Suprapubic skin (tissue), 4 donors: Measurements from ENCODE around the gene CAMSAP1. TPM values are rescaled to one million over a fixed set of nuclear protein-coding genes. Genes with fewer than 3 reads are reported as not detected.

Experiments used
- DNase-seq, 2 donors: peaks; one replicate each; pipeline ENCODE4 v3.0.0-alpha.2; 2019; ENCODE audit warnings: low spot score in 2 of 2
- H3K27ac ChIP-seq: fragments of 200-600 bp; sonication (generic); one replicate; pipeline ENCODE4 v1.5.1; 2019
- H3K27me3 ChIP-seq: fragments of 200-600 bp; sonication (generic); one replicate; pipeline ENCODE4 v1.5.1; 2019
- H3K36me3 ChIP-seq: fragments of 200-600 bp; sonication (generic); one replicate; pipeline ENCODE4 v1.5.1; 2019
- H3K4me1 ChIP-seq: fragments of 200-600 bp; sonication (generic); one replicate; pipeline ENCODE4 v1.5.1; 2019
- H3K4me3 ChIP-seq: fragments of 200-600 bp; sonication (generic); one replicate; pipeline ENCODE4 v1.5.1; 2019; ENCODE audit warnings: mild to moderate bottlenecking
- H3K9me3 ChIP-seq: fragments of 200-600 bp; sonication (generic); one replicate; pipeline ENCODE4 v1.5.1; 2019
- CTCF ChIP-seq, 2 donors: fragments of 200-600 bp in 1 of 2; fragments of 450-650 bp in 1 of 2; sonication (generic) in 1 of 2; IDR thresholded peaks; one replicate each; pipeline ENCODE4 v1.5.1; 2016 to 2019; ENCODE audit warnings: antibody characterized with exemption in 2 of 2, mild to moderate bottlenecking in 1 of 2, moderate library complexity in 1 of 2
- EP300 ChIP-seq: sonication (generic); formaldehyde crosslinking; IDR thresholded peaks from one replicate; pipeline ENCODE4 v1.6.1; 2017; ENCODE audit warnings: antibody characterized with exemption
- POLR2A ChIP-seq, 2 donors: fragments of 450-650 bp; IDR thresholded peaks; one replicate each; pipeline ENCODE4 v1.6.1; 2017; ENCODE audit warnings: antibody characterized with exemption in 2 of 2, mild to moderate bottlenecking in 2 of 2, moderate library complexity in 2 of 2
- POLR2AphosphoS5 ChIP-seq, 3 donors: sonication (generic); formaldehyde crosslinking; IDR thresholded peaks; one replicate each; pipeline ENCODE4 v1.6.1; 2017; ENCODE audit warnings: antibody characterized with exemption in 3 of 3
- WGBS: methylation state at CpG from one replicate; pipeline ENCODE4 v1.1.5; 2018; 5-methylcytosine and 5-hydroxymethylcytosine counted together
- total RNA-seq, 4 donors: library from RNA; depleted of rRNA; stranded (reverse); fragments of >200 nt; gene quantifications; one replicate each; pipeline ENCODE4 v1.1.0, GENCODE V29; 2016

Gene CAMSAP1
- total RNA-seq, 4 donors from 2014 or later, result 42.0 to 58.3 (median 54.9) TPM

- Histone ChIP-seq H3K4me3 (no peak overlapping the region), H3K4me1 (no peaks in the 10 kb centered on the region), H3K36me3 (no peaks in the 10 kb centered on the region), H3K27me3 (peaks cover 29% of the 10 kb centered on the region), H3K9me3 (no peaks in the 10 kb centered on the region), H3K27ac (no peak overlapping the region)
- no peak for DNase-seq
- TF ChIP-seq POLR2A (IDR thresholded peaks at IDR 0.05) (no peak), EP300 (no peak), POLR2AphosphoS5 (IDR thresholded peaks at IDR 0.05) (no peak), CTCF (IDR thresholded peaks at IDR 0.05) (no peak)
- no CpG with 5 or more reads among the region's 36 CpGs for WGBS
Observed at GRCh38 chr9:135772702-135773493, 134.4 kb downstream of the CAMSAP1 start.

GRCh38 chr9:135772056-135772646, 135.2 kb downstream of the CAMSAP1 start:
- no peaks in the 10 kb centered on the region for H3K36me3 ChIP-seq
- H3K9me3 ChIP-seq, result no peaks in the 10 kb centered on the region
- no peak overlapping the region for H3K27ac ChIP-seq
- TF ChIP-seq POLR2A (IDR thresholded peaks at IDR 0.05), result no peak
- TF ChIP-seq POLR2AphosphoS5 (IDR thresholded peaks at IDR 0.05), result no peak
- no peak for TF ChIP-seq EP300
- TF ChIP-seq CTCF (IDR thresholded peaks at IDR 0.05), result no peak
- peaks cover 30% of the 10 kb centered on the region for H3K27me3 ChIP-seq
- no peaks in the 10 kb centered on the region for H3K4me1 ChIP-seq
- no peak overlapping the region for H3K4me3 ChIP-seq
- DNase-seq, result no peak
- no CpG with 5 or more reads among the region's 13 CpGs for WGBS

GRCh38 chr9:135771401-135772051, 135.8 kb downstream of the CAMSAP1 start:
- 82% methylated on average over 6 of the region's 21 CpGs for WGBS
- TF ChIP-seq CTCF (IDR thresholded peaks at IDR 0.05) (no peak), POLR2AphosphoS5 (IDR thresholded peaks at IDR 0.05) (no peak), EP300 (no peak), POLR2A (IDR thresholded peaks at IDR 0.05) (no peak)
- no peaks in the 10 kb centered on the region for H3K4me1 ChIP-seq
- H3K36me3 ChIP-seq, result no peaks in the 10 kb centered on the region
- H3K27ac ChIP-seq, result no peak overlapping the region
- H3K4me3 ChIP-seq, result no peak overlapping the region
- peaks cover 28% of the 10 kb centered on the region for H3K27me3 ChIP-seq
- no peak for DNase-seq
- peaks cover under 1% of the 10 kb centered on the region for H3K9me3 ChIP-seq

GRCh38 chr9:135770771-135771170, 136.6 kb downstream of the CAMSAP1 start:
- DNase-seq, result no peak
- H3K27me3 ChIP-seq, result peaks cover 28% of the 10 kb centered on the region
- no peaks in the 10 kb centered on the region for H3K36me3 ChIP-seq
- no peak overlapping the region for H3K4me3 ChIP-seq
- TF ChIP-seq CTCF (IDR thresholded peaks at IDR 0.05), result no peak
- no peak for TF ChIP-seq POLR2AphosphoS5 (IDR thresholded peaks at IDR 0.05)
- no peak for TF ChIP-seq POLR2A (IDR thresholded peaks at IDR 0.05)
- no peak for TF ChIP-seq EP300
- no peak overlapping the region for H3K27ac ChIP-seq
- H3K4me1 ChIP-seq, result no peaks in the 10 kb centered on the region
- WGBS, result 97% methylated on average over 9 of the region's 26 CpGs
- H3K9me3 ChIP-seq, result peaks cover 8% of the 10 kb centered on the region

GRCh38 chr9:135770203-135770535, 137.2 kb downstream of the CAMSAP1 start:
- no peak for DNase-seq
- Histone ChIP-seq H3K27ac (no peak overlapping the region), H3K4me1 (no peaks in the 10 kb centered on the region), H3K36me3 (no peaks in the 10 kb centered on the region), H3K27me3 (peaks cover 28% of the 10 kb centered on the region), H3K9me3 (peaks cover 9% of the 10 kb centered on the region), H3K4me3 (no peak overlapping the region)
- WGBS, result 79% methylated on average over 10 of the region's 19 CpGs
- TF ChIP-seq EP300 (no peak), POLR2A (IDR thresholded peaks at IDR 0.05) (no peak), CTCF (IDR thresholded peaks at IDR 0.05) (no peak), POLR2AphosphoS5 (IDR thresholded peaks at IDR 0.05) (no peak)
